HG03457 (cell line): ENCODE measurements around the gene CCNL2.
"Not testable (repeated sequence)": the region's sequence is repeated elsewhere in the genome, so short reads cannot be mapped to it uniquely, and the experiment has no call there.

ENCODE experiments used
- ATAC-seq: cut with Tn5 transposase; IDR thresholded peaks from one replicate; pipeline ENCODE4 v1.9.1; 2021; ENCODE audit warnings: moderate number of reproducible peaks; ENCODE audit not compliant: unreplicated experiment

CCNL2 gene

DNA sequence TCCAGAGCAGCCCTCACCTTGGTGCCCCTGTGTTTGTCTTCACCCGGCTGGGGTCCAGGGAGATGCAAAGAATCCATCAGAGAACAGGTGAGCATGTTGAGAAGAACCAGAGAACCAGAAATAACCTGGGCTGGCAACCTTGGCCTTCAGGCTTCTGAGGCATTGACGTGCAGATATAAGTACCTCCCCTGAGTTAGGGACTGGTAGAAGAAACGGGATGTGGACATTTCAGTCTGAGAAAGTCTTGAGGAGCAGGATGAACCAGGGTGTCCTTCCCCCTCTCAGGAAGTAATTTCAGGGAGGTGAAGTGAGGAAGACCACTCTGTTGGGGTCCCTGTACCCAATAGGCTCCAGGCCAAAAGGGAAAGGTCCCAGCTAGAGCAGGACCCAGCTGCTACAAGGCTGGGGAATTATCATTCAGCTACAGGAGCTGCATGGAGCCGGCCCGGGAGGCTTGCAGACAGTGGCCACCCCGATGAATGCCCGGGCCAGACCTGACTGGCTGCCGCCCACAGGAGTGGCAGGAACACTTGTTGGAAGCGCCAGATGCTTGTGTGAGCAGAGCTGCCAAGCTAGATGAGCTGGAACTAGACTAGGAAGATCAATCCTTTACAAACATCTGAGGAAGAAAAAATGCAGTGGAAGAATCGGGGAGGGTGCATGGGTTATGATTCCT, 22.4 kb downstream of the CCNL2 start:
- no peak for ATAC-seq

DNA sequence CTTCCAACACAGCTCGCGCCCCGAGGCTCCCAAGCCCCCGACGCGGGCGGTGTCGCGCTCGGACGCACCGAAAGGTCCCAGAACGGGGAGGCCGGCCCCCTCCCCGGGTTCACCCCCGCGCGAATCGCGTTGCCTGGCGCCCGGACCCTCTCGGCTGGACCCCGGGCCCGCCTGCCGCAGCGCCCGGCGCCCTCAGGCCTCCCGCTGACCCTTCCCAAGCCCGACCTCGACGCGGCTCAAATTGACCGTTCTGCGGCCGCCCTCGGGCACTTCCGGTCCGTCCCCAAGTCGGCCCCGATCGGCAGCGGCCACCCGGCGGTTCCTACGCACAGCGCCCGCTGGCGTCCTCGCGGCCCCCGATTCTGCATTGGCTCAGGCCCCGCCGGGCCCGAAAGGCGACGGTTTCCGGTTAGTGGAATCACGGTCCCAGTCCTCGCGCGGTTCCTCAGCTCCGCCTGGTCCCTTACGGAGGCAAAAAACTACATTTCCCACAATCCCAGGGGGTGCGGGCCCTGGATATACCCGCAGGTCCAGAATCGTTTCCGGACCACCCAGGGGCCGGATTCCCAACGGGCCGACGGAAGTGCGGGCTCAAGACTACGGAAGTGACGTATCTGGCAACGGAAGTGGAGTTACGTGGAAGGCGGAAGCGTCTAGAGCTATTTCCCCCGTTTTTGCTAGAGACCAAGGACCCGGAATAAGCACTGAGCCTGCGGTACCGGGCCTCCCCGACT, 24.0 kb downstream of the CCNL2 start, which contains the start of gene AURKAIP1:
Gene AURKAIP1, minus strand, starts transcription at position 279 of the 734 bp plus-strand sequence. CDS start 451 bp downstream, outside the sequence.
- ATAC-seq: peak; percentile 69

GRCh38 chr1:1374589-1374928, 24.6 kb downstream of the CCNL2 start:
- no peak for ATAC-seq

GRCh38 chr1:1373815-1374588, 25.1 kb downstream of the CCNL2 start:
- ATAC-seq: no peak

DNA sequence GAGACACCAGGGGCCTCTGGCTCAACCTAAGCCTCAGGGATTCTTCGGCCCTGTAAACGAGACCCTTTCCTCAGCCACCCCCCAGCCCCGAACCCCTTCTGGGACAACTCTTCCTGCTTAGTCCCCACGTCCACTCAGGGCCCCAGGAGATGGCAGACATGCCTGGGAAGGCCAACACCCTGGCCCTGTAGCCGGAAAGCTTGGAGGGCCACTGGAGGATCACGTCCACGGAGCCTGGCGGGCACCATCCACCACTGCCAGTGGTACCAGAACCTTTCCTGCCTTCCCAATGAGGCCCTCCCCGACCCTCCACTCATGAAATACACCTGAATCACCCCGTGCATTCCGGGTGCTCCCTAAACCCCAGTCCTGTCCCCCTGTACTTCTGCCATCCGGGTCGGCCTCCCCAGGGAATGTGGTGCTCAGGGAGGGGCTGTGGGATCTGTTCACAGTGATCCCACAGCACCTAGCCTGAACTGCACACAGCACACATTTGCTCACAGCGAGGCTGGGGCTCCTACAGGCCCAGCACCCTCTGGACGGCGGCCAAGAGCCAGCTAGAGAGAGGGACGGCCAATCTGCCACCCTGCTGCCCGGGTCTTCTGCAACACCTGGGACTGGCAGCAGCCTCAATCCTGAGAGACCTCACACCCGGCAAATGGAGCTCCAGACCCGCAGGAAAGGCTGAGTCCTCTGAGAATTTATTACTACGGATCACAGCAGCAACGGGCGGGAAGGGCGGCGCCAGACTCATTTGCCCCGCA, 25.9 kb downstream of the CCNL2 start:
- no peak for ATAC-seq

DNA sequence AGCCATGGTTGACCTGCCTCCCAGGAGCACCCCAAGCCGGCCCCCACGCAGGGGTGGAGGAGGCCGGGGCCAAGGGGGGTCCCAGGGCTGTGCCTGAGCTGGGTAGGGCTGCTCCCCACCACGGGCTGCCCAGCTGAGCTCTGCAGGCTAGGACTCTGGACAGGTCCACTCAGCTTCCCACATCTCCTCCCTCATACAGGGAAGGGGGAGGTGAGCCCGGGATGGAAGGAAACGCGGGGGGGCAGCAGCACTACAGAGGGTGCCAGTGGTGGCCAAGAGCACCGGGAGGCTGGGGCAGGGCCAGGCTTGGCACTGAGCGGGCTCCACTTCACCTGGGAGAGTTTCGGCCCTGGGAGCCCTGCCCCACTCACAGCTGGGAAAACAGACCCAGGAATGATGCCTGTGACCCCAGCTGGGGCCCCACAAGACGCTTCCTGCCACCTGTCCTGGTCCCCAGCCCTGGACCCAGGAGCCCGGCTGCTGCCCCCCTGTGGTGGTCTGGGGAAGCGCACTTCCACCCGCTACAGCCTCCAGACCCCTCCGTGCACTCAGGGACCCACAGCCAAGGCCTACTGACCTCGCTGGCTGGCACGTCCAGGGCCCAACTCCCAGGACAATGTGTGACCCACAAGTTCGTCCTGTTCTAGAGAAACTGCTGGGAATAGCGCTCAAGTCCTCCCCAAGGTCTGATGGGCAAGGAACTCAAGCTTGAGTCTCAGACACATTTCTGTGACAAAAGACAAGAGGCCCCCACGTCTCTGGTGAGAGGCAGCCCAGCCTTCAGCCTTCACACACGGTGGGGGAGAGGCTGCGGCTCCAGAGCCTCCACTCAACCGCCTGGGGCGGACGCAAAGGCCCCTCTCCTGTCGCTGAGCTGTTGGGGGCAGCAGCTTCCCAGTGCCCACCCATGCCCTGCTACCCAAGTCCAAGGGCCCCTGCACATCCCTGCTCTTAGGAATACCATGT, 27.1 kb downstream of the CCNL2 start:
- no peak for ATAC-seq

DNA sequence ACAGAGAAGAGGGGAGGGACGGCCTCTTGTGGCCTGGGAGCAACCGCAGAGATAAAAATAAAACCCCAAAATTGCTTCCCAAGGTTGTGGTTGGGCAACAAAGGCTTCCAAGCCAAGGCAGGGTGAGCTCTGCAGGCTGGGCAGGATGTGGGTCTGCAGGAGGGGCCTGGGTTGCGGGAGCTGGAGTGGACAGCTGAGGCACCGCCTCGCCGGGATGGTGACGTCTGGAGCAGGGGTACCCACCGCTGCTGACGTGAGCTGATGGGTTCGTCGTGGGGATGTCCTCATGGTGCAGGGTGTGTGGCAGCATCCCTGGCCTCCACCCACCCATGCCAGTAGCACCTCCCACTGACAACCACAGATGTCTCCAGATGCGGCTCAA, 27.8 kb downstream of the CCNL2 start:
- no peak for ATAC-seq

- ATAC-seq: no peak
Observed at GRCh38 chr1:1370771-1371300, 28.3 kb downstream of the CCNL2 start.

DNA sequence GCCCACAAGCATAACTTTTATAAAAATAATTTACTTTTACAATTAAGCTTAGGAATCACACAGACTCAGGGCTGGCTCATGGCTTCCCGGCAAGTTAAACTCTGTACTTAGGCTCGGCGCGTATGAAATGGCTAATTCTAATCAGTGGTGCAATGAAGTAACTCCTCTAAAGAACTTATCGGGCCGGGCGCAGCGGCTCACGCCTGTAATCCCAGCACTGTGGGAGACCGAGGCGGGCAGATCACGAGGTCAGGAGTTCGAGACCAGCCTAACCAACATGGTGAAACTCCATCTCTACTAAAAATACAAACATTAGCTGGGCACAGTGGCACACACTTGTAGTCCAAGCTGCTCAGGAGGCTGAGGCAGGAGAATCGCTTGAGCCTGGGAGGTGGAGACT, 29.0 kb downstream of the CCNL2 start:
- not testable (repeated sequence) for ATAC-seq

GRCh38 chr1:1367315-1367714, 31.8 kb downstream of the CCNL2 start:
- ATAC-seq: no peak

- ATAC-seq: no peak
Observed at GRCh38 chr1:1366699-1367066, 32.5 kb downstream of the CCNL2 start.

GRCh38 chr1:1365875-1366698, 33.0 kb downstream of the CCNL2 start:
- no peak for ATAC-seq

DNA sequence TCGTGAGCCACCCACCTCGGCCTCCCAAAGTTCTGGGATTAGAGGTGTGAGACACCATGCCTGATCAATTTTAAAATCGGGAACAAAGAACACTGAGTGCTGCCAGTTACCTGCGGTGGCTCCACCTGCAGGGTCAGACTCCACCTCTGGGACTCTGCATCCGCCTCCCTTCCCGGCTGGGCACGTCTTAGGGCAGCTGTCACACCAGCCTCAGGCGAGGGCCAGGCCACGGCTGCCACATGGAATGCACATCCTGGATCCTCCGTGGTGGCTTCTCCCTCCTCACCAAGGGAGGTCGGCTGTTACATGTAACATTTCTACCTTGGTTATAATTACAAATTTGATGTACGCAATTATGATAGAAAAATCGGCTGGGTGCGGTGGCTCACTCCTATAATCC, 34.9 kb downstream of the CCNL2 start:
- ATAC-seq: no peak

- ATAC-seq: no peak
Observed at GRCh38 chr1:1361982-1362423, 37.1 kb downstream of the CCNL2 start.

GRCh38 chr1:1361233-1361981, 37.7 kb downstream of the CCNL2 start:
- ATAC-seq: no peak

DNA sequence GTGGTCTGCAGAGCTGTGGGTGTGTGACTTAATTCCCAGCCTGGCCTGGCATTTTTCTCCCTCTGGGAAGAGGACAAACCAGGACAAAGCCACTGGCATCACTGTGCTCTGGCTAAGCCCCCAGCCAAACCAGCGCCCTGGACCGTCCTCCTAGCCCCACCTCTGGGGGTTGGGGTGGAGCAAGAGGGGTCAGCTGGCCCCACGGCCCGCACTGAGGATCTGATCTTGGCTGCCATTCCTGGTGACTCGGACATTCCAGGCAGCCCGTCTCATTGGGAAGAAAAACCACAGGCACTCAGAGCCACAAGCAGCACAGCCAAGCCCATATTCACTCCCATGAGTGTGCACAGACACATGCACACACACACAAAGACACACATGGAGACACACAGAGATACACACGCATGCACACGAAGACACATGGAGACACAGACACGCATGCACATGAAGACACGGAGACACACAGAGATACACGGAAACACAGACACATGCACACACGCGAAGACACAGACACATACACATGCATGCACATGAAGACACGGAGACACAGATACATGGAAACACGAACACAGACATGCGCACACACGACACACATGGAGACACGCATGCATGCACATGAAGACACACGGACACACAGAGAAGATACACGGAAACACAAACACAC, 38.5 kb downstream of the CCNL2 start:
- ATAC-seq: no peak

- ATAC-seq: no peak
Observed at GRCh38 chr1:1359664-1360468, 39.3 kb downstream of the CCNL2 start.
